ENCODE measurements around the gene CDH13.

GRCh38 chr16:83005653-83006160 is 378.9 kb downstream of the CDH13 start:
- TF ChIP-seq, protein P1, sequence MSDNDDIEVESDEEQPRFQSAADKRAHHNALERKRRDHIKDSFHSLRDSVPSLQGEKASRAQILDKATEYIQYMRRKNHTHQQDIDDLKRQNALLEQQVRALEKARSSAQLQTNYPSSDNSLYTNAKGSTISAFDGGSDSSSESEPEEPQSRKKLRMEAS (IDR thresholded peaks at IDR 0.05): no peak
- TF ChIP-seq GATA3 (IDR thresholded peaks at IDR 0.05; ENCODE audit: borderline replicate concordance) (no peak), CTCF (IDR thresholded peaks at IDR 0.05) (no peak), POLR2A (IDR thresholded peaks at IDR 0.05; ENCODE audit: low read length) (no peak), KDM1A (IDR thresholded peaks at IDR 0.05; ENCODE audit: low read depth) (no peak), EP300 (IDR thresholded peaks at IDR 0.05) (no peak)
